Stomach (tissue), 4 donors: ENCODE results near the gene NKAIN4.

Experiments used
- EP300 ChIP-seq: sonication (generic); formaldehyde crosslinking; IDR thresholded peaks from one replicate; pipeline ENCODE4 v1.6.1; 2017; ENCODE audit warnings: antibody characterized with exemption
- POLR2A ChIP-seq, 4 donors: fragments of 450-650 bp; IDR thresholded peaks; one replicate each; pipeline ENCODE4 v1.6.1; 2016; ENCODE audit warnings: antibody characterized with exemption in 4 of 4, control low read depth in 2 of 4, mild to moderate bottlenecking in 1 of 4, moderate library complexity in 1 of 4
- POLR2AphosphoS5 ChIP-seq, 3 donors: sonication (generic); formaldehyde crosslinking; IDR thresholded peaks; one replicate each; pipeline ENCODE4 v1.6.1; 2016; ENCODE audit warnings: antibody characterized with exemption in 3 of 3
- TF ChIP-seq, protein P1 (sequence below), 7 experiments: fragments of 450-650 bp in 4 of 7; fragments of 200-600 bp in 3 of 7; sonication (generic) in 3 of 7; IDR thresholded peaks; one replicate each; pipeline ENCODE4 v1.5.1; 2016 to 2019; ENCODE audit warnings: antibody characterized with exemption in 7 of 7, control low read depth in 2 of 7, mild to moderate bottlenecking in 1 of 7

DNA sequence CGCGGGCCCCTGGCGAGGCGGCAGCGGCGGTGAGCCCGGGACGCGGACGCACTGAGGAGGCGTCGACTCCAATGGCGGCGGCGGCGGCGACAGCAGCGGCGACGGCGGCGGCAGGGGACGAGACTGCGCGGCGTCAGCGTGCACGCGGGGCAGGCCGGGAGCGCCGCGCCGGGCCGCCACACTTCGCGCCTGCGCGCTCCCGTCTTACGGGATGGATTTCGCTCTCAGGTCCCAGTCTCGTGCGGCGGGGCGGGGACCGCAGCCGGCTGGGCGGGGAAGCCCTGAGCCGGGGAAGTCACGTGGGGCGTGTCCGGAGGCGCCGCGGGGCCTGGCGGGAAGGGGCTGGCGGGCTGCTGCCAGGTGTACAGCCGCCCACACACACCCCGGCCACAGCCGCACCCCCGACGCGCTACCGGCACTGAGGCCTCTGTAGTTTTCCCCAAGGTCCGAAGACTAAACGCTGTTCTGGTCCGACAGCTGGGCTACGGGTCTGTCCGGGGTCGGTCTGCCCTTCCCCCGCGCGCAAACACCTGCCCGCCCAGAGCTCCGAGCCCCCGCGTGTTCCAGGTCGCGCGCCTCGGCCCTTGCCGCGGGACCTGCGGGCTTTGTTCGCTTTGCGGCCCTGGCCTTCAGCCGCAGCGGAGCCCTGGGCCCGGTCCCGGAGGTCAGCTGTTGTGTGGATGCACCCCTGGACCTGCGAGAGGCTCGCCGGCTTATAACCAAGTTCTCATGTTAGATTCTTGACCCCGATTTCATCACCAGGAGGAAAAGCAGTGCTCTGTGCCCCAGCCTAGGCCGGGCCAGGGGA lies 38.0 kb downstream of the NKAIN4 start, which contains the start of gene YTHDF1:
- TF ChIP-seq, protein P1, sequence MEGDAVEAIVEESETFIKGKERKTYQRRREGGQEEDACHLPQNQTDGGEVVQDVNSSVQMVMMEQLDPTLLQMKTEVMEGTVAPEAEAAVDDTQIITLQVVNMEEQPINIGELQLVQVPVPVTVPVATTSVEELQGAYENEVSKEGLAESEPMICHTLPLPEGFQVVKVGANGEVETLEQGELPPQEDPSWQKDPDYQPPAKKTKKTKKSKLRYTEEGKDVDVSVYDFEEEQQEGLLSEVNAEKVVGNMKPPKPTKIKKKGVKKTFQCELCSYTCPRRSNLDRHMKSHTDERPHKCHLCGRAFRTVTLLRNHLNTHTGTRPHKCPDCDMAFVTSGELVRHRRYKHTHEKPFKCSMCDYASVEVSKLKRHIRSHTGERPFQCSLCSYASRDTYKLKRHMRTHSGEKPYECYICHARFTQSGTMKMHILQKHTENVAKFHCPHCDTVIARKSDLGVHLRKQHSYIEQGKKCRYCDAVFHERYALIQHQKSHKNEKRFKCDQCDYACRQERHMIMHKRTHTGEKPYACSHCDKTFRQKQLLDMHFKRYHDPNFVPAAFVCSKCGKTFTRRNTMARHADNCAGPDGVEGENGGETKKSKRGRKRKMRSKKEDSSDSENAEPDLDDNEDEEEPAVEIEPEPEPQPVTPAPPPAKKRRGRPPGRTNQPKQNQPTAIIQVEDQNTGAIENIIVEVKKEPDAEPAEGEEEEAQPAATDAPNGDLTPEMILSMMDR (IDR thresholded peaks at IDR 0.05), result no peak
- TF ChIP-seq POLR2AphosphoS5 (IDR thresholded peaks at IDR 0.05), result peak; percentile 81 to 96 (median 94)
- TF ChIP-seq EP300, result no peak
- TF ChIP-seq POLR2A (IDR thresholded peaks at IDR 0.05), result no peak
